Measurements from ENCODE around the gene GPR183.

DNA sequence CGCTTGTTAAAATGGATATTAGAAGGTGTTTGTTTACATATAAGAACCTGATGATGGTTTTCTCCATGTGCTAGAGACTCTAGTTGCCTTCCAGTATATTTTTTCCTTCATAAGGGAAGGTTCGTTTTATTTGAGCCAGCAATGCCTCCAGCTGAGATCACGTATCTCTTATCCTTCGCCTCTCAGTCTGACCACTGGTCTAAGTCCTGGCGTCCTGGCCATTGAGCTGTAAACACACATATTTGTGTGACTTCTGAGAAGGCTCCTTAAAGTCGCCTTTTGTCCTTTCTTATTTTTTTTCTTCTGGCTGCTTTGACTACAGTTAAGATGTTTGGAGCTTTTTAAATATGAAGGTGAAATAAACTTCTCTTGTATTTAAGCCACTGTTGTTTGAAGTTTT is 23.7 kb upstream of the GPR183 start:
- TF ChIP-seq POLR2AphosphoS5 (IDR thresholded peaks at IDR 0.05; ENCODE audit: borderline replicate concordance, low read depth, low read length) (no peak), EZH2 (IDR thresholded peaks at IDR 0.05) (no peak)

All from SK-N-MC (cell line).